HepG2 (cell line): ENCODE measurements around the gene DNAH8. TPM values are rescaled to one million over a fixed set of nuclear protein-coding genes. Genes with fewer than 3 reads are reported as not detected.
A peak's percentile ranks its signal among the peaks of the same experiment; 100 is the strongest.

ENCODE experiments used
- ASH2L ChIP-seq: fragments of 300-600, 200-600 bp; sonication (generic); IDR thresholded peaks from 2 replicates; pipeline ENCODE4 v1.7.0; 2017; ENCODE audit warnings: low read depth, mild to moderate bottlenecking, moderate library complexity, mixed read lengths, low read length; ENCODE audit not compliant: insufficient read length
- ATRX ChIP-seq: sonication (generic); formaldehyde crosslinking; IDR thresholded peaks from 2 replicates; pipeline ENCODE4 v1.4.0; 2020; ENCODE audit warnings: missing genetic modification reagents, borderline replicate concordance
- FOSL2 ChIP-seq: sonication (generic); formaldehyde crosslinking; IDR thresholded peaks from 2 replicates; pipeline ENCODE4 v1.4.0; 2020; ENCODE audit warnings: missing genetic modification reagents
- GRHL1 ChIP-seq: sonication (generic); formaldehyde crosslinking; conservative IDR thresholded peaks from 2 replicates; pipeline ENCODE4 v1.8.0; 2022; ENCODE audit warnings: missing genetic modification reagents
- GZF1 ChIP-seq: sonication (generic); formaldehyde crosslinking; IDR thresholded peaks from 2 replicates; pipeline ENCODE4 v1.5.1; 2020; ENCODE audit warnings: mild to moderate bottlenecking, missing genetic modification reagents
- HES4 ChIP-seq: sonication (generic); formaldehyde crosslinking; IDR thresholded peaks from 2 replicates; pipeline ENCODE4 v1.9.0; 2021; ENCODE audit warnings: mild to moderate bottlenecking, missing genetic modification reagents, borderline replicate concordance
- KDM2A ChIP-seq: sonication (generic); formaldehyde crosslinking; IDR thresholded peaks from 2 replicates; pipeline ENCODE4 v1.4.0; 2020; ENCODE audit warnings: low read depth, missing genetic modification reagents, borderline replicate concordance
- MED8 ChIP-seq: sonication (generic); formaldehyde crosslinking; IDR thresholded peaks from 2 replicates; pipeline ENCODE4 v1.8.1; 2023; ENCODE audit warnings: mild to moderate bottlenecking, missing genetic modification reagents; ENCODE audit not compliant: insufficient replicate concordance
- NFE2L2 ChIP-seq: fragments of 150-350 bp; IDR thresholded peaks from 2 replicates; pipeline ENCODE4 v1.6.1; 2014; ENCODE audit warnings: low read length
- NRL ChIP-seq: sonication (generic); formaldehyde crosslinking; IDR thresholded peaks from 2 replicates; pipeline ENCODE4 v1.5.0; 2020; ENCODE audit warnings: missing genetic modification reagents, mild to moderate bottlenecking, moderate library complexity, borderline replicate concordance
- RNF2 ChIP-seq: fragments of 450-650 bp; conservative IDR thresholded peaks from 2 replicates; pipeline ENCODE4 v1.6.1; 2016; ENCODE audit warnings: low read depth
- SAFB2 ChIP-seq: sonication (generic); formaldehyde crosslinking; IDR thresholded peaks from 2 replicates; pipeline ENCODE4 v1.5.1; 2020; ENCODE audit warnings: missing genetic modification reagents, low read depth, mild to moderate bottlenecking, borderline replicate concordance
- SALL1 ChIP-seq: sonication (generic); formaldehyde crosslinking; IDR thresholded peaks from 2 replicates; pipeline ENCODE4 v1.8.0; 2022; ENCODE audit warnings: mild to moderate bottlenecking, missing genetic modification reagents
- SP4 ChIP-seq: sonication (generic); formaldehyde crosslinking; IDR thresholded peaks from 2 replicates; pipeline ENCODE4 v1.8.1; 2023; ENCODE audit warnings: mild to moderate bottlenecking, missing genetic modification reagents
- THAP7 ChIP-seq: sonication (generic); formaldehyde crosslinking; IDR thresholded peaks from 2 replicates; pipeline ENCODE4 v1.8.1; 2023; ENCODE audit warnings: mild to moderate bottlenecking, missing genetic modification reagents
- ZFY ChIP-seq: sonication (generic); formaldehyde crosslinking; IDR thresholded peaks from 2 replicates; pipeline ENCODE4 v1.4.0; 2020; ENCODE audit warnings: missing genetic modification reagents
- ZMYM4 ChIP-seq: sonication (generic); formaldehyde crosslinking; IDR thresholded peaks from 2 replicates; pipeline ENCODE4 v1.8.1; 2023; ENCODE audit warnings: mild to moderate bottlenecking, missing genetic modification reagents
- ZNF263 ChIP-seq: sonication (generic); formaldehyde crosslinking; IDR thresholded peaks from 2 replicates; pipeline ENCODE4 v1.4.0; 2020; ENCODE audit warnings: missing genetic modification reagents
- ZNF446 ChIP-seq: sonication (generic); formaldehyde crosslinking; IDR thresholded peaks from 2 replicates; pipeline ENCODE4 v1.5.0; 2020; ENCODE audit warnings: mild to moderate bottlenecking, missing genetic modification reagents
- ZNF496 ChIP-seq: sonication (generic); formaldehyde crosslinking; IDR thresholded peaks from 2 replicates; pipeline ENCODE4 v1.8.1; 2023; ENCODE audit warnings: mild to moderate bottlenecking, moderate library complexity, missing genetic modification reagents; ENCODE audit not compliant: insufficient replicate concordance
- ZNF629 ChIP-seq: sonication (generic); formaldehyde crosslinking; conservative IDR thresholded peaks from 2 replicates; pipeline ENCODE4 v1.5.0; 2020; ENCODE audit warnings: missing genetic modification reagents
- polyA plus RNA-seq, 8 experiments: library from polyadenylated mRNA; depleted of rRNA in 3 of 8; stranded (reverse) in 7 of 8; unstranded in 1 of 8; fragments of >200 nt; fragmentation: Illumina TruSeq in 4 of 8; extraction: Trizol in 4 of 8; gene quantifications; 2 replicates each; pipeline versions ENCODE4 v1.2.1 to v1.2.3, GENCODE V29; 2011 to 2016; ENCODE audit warnings: low read depth in 4 of 8, missing spikeins in 1 of 8, mixed read lengths in 1 of 8; ENCODE audit not compliant: insufficient read depth in 1 of 8
- total RNA-seq, 5 experiments: library from RNA; depleted of rRNA; stranded (reverse); fragments of >200 nt; fragmentation: Illumina TruSeq; extraction: Trizol; gene quantifications; 2 replicates each; pipeline ENCODE4 v1.2.3, GENCODE V29; 2016; ENCODE audit warnings: low read depth in 1 of 5
- TF ChIP-seq, protein P1 (sequence below): sonication (generic); formaldehyde crosslinking; IDR thresholded peaks from 2 replicates; pipeline ENCODE4 v1.4.0; 2020; ENCODE audit warnings: missing genetic modification reagents
- TF ChIP-seq, protein P2 (sequence below): IDR thresholded peaks from 2 replicates; pipeline ENCODE4 v1.6.1; 2016; ENCODE audit warnings: low read depth

Gene DNAH8
- total and polyA plus RNA-seq, 2 of the 13 experiments (the other 11 are each of a cell fraction or from before 2014, with no cell fraction given): not detected

DNA sequence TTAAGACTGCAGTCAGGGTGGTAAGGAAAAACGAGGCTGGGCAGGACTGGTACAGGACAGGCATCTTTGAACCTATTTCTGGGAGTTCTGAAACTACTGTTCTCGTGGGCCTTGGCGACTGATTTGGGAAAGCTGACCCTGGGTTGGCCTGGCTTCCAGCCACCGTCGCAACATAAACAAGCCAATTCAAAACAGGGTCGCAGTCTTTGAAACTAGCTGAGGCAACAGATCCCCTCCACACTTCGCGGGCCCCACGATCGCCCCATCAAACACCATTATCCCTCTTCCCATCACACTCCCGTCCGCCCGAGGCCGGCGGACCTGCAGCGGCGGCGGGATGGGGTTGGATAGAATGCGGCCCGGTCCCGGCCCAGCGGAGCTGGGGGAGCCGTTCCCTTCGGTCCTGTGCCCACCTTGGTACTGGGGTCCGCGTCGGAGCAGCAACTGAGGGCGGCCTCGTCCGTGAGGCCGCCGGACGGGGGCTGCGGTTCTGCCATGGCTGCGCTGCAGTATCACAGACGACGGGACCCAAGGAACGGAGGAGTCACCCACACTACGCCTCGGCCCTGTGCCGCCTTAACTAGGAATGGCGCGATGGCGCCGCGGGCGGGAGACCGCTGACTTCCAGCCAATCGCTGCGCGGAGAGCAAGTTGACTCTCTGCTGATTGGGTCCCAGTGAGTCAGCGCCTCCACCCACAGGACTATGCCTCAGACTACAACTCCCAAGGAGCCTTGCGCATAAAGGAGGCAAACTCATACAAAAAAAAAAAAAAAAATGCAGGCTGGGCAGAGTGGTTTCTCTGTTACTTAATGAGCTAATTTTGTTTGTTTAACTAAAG, 12.3 kb upstream of the DNAH8 start, which contains the start of gene GLO1 (continued):
- TF ChIP-seq GZF1 (no peak; the same call in 1 of the 2 replicates), ZMYM4 (peak; percentile 95), HES4 (CRISPR knock-in tag) (peak; percentile 88; the same call in 1 of the 2 replicates), ZNF263 (CRISPR knock-in tag) (peak; percentile 73; the same call in 1 of the 2 replicates), NRL (CRISPR knock-in tag) (peak; percentile 96), ATRX (no peak), NFE2L2 (no peak), SALL1 (CRISPR knock-in tag) (peak; percentile 88), ZNF629 (0 out of 2 replicates have a peak, but pooled peaks have one; percentile 4), SP4 (CRISPR knock-in tag) (peak; percentile 92), SAFB2 (peak; percentile 56), ZNF496 (CRISPR knock-in tag) (no peak), GRHL1 (no peak), ZFY (CRISPR knock-in tag) (peak; percentile 99), MED8 (CRISPR knock-in tag) (peak; percentile 46), THAP7 (CRISPR knock-in tag) (no peak), KDM2A (CRISPR knock-in tag) (peak; percentile 94), ASH2L (peak; percentile 94), FOSL2 (CRISPR knock-in tag) (peak; percentile 85), RNF2 (peak; percentile 93), ZNF446 (CRISPR knock-in tag) (peak; percentile 7; the same call in 1 of the 2 replicates)
- TF ChIP-seq, protein P1, sequence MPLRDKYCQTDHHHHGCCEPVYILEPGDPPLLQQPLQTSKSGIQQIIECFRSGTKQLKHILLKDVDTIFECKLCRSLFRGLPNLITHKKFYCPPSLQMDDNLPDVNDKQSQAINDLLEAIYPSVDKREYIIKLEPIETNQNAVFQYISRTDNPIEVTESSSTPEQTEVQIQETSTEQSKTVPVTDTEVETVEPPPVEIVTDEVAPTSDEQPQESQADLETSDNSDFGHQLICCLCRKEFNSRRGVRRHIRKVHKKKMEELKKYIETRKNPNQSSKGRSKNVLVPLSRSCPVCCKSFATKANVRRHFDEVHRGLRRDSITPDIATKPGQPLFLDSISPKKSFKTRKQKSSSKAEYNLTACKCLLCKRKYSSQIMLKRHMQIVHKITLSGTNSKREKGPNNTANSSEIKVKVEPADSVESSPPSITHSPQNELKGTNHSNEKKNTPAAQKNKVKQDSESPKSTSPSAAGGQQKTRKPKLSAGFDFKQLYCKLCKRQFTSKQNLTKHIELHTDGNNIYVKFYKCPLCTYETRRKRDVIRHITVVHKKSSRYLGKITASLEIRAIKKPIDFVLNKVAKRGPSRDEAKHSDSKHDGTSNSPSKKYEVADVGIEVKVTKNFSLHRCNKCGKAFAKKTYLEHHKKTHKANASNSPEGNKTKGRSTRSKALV (CRISPR knock-in tag): peak; percentile 81; the same call in 1 of the 2 replicates
- TF ChIP-seq, protein P2, sequence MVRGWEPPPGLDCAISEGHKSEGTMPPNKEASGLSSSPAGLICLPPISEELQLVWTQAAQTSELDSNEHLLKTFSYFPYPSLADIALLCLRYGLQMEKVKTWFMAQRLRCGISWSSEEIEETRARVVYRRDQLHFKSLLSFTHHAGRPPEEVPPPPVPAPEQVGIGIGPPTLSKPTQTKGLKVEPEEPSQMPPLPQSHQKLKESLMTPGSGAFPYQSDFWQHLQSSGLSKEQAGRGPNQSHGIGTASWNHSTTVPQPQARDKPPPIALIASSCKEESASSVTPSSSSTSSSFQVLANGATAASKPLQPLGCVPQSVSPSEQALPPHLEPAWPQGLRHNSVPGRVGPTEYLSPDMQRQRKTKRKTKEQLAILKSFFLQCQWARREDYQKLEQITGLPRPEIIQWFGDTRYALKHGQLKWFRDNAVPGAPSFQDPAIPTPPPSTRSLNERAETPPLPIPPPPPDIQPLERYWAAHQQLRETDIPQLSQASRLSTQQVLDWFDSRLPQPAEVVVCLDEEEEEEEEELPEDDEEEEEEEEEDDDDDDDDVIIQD: peak; percentile 54; the same call in 1 of the 2 replicates
